22Rv1 (cell line): ENCODE data around the gene ADAMTS15.

Source experiments
- CTCF ChIP-seq: fragments of 450-650 bp; IDR thresholded peaks from 2 replicates; pipeline ENCODE4 v1.5.1; 2017; ENCODE audit warnings: mild to moderate bottlenecking
- ZFX ChIP-seq: fragments of 450-650 bp; IDR thresholded peaks from 2 replicates; pipeline ENCODE4 v1.6.1; 2017; ENCODE audit warnings: antibody characterized with exemption, borderline replicate concordance

DNA sequence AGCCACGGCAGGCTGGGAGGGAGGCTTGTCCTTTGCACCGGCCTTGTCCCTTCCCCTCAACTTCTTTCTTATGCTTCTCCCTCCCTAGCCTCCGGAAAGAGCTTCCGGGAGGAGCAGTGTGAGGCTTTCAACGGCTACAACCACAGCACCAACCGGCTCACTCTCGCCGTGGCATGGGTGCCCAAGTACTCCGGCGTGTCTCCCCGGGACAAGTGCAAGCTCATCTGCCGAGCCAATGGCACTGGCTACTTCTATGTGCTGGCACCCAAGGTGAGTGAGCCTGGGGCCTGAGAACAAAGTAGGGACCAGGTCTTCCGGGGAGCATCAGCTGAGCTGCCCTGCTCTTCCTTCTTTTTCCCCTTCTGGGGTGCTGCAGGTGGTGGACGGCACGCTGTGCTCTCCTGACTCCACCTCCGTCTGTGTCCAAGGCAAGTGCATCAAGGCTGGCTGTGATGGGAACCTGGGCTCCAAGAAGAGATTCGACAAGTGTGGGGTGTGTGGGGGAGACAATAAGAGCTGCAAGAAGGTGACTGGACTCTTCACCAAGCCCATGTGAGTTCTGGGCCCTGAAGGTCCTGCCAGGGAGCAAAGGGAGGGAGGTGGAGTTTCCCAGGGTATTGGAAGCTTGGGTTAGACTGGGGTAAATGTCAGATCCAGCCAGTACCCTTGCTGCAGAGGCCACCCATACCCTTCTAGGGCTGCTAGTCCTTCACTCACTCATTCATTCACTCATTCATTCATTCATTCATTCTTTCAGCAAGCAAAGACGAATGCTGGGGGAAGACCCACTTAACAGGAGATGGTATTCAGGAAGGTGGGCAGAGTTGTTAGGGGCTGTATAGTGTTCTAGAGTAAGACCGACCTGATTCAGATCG is 22.6 kb downstream of the ADAMTS15 start:
- TF ChIP-seq CTCF, result no peak
- TF ChIP-seq ZFX, result no peak
